K562 (cell line): ENCODE data around the gene B4GALT7. TPM values are rescaled to one million over a fixed set of nuclear protein-coding genes. Genes with fewer than 3 reads are reported as not detected.

ENCODE experiments used
- ARID3A ChIP-seq: IDR thresholded peaks from 2 replicates; pipeline ENCODE4 v1.6.1; 2012; ENCODE audit warnings: low read depth, low read length, improper control_type of control experiment, borderline replicate concordance
- CREM ChIP-seq: IDR thresholded peaks from 2 replicates; pipeline ENCODE4 v1.6.1; 2014; ENCODE audit warnings: antibody characterized with exemption, low read depth
- DPF2 ChIP-seq: fragments of 450-650 bp; IDR thresholded peaks from 2 replicates; pipeline ENCODE4 v1.6.1; 2016
- E2F1 ChIP-seq: sonication (generic); formaldehyde crosslinking; IDR thresholded peaks from 2 replicates; pipeline ENCODE4 v1.8.1; 2023; ENCODE audit warnings: mild to moderate bottlenecking, missing genetic modification reagents, moderate library complexity
- GABPA ChIP-seq: fragments of 200-800 bp; sonication (Bioruptor generic); conservative IDR thresholded peaks from 2 replicates; pipeline ENCODE4 v1.6.1; 2016; ENCODE audit warnings: low read depth, missing genetic modification characterization, missing compliant biosample characterization
- HINFP ChIP-seq: fragments of 450-650 bp; conservative IDR thresholded peaks from 2 replicates; pipeline ENCODE4 v1.6.1; 2016; ENCODE audit warnings: missing genetic modification characterization, low read depth, mild to moderate bottlenecking, control low read depth, missing compliant biosample characterization
- JUND ChIP-seq, 2 experiments: IDR thresholded peaks; 2 replicates in 1 of 2; 3 replicates in 1 of 2; pipeline ENCODE4 v1.6.1; 2011; ENCODE audit warnings: borderline replicate concordance in 2 of 2, low read depth in 2 of 2, low read length in 2 of 2, improper control_type of control experiment in 1 of 2, missing biosample characterization in 1 of 2, missing genetic modification characterization in 1 of 2, missing genetic modification reagents in 1 of 2
- KDM1A ChIP-seq, 2 experiments: fragments of 450-650 bp; IDR thresholded peaks; 2 replicates each; pipeline ENCODE4 v1.6.1; 2016; ENCODE audit warnings: mild to moderate bottlenecking in 2 of 2
- MAZ ChIP-seq, 2 experiments: fragments of 450-650 bp in 1 of 2; sonication (generic) in 1 of 2; formaldehyde crosslinking; IDR thresholded peaks in 1 of 2; conservative IDR thresholded peaks in 1 of 2; 2 replicates each; pipeline versions ENCODE4 v1.4.0 to v1.5.0; 2020; ENCODE audit warnings: mild to moderate bottlenecking in 1 of 2, missing genetic modification reagents in 1 of 2
- MTA1 ChIP-seq: fragments of 450-650 bp; IDR thresholded peaks from 2 replicates; pipeline ENCODE4 v1.6.1; 2017; ENCODE audit warnings: borderline replicate concordance
- RBFOX2 ChIP-seq: fragments of 200-400 bp; formaldehyde crosslinking; IDR thresholded peaks from 2 replicates; pipeline ENCODE4 v1.6.1; 2017; ENCODE audit warnings: low read depth, mild to moderate bottlenecking, low read length, moderate library complexity
- TEAD4 ChIP-seq, 2 experiments: sonication (generic) in 1 of 2; formaldehyde crosslinking in 1 of 2; IDR thresholded peaks; 2 replicates each; pipeline versions ENCODE4 v1.6.1 to v1.8.0; 2012 to 2022; ENCODE audit warnings: borderline replicate concordance in 1 of 2, inconsistent platforms in 1 of 2, low read length in 1 of 2, mild to moderate bottlenecking in 1 of 2, missing genetic modification reagents in 1 of 2
- TOE1 ChIP-seq, 2 experiments: fragments of 450-650 bp in 1 of 2; sonication (generic) in 1 of 2; formaldehyde crosslinking in 1 of 2; IDR thresholded peaks; 2 replicates each; pipeline versions ENCODE4 v1.7.1 to v1.8.0; 2016 to 2022; ENCODE audit warnings: borderline replicate concordance in 2 of 2, mild to moderate bottlenecking in 2 of 2, antibody characterized with exemption in 1 of 2, inconsistent platforms in 1 of 2, low read depth in 1 of 2, missing genetic modification reagents in 1 of 2, moderate library complexity in 1 of 2
- TRIM28 ChIP-seq: fragments of 450-650 bp; IDR thresholded peaks from 2 replicates; pipeline ENCODE4 v1.6.1; 2017
- VEZF1 ChIP-seq: fragments of 200-800 bp; sonication (Bioruptor generic); IDR thresholded peaks from 2 replicates; pipeline ENCODE4 v1.6.1; 2017; ENCODE audit warnings: missing genetic modification characterization, missing compliant biosample characterization
- ZBTB9 ChIP-seq: fragments of 450-650 bp; formaldehyde crosslinking; IDR thresholded peaks from 2 replicates; pipeline ENCODE4 v1.4.0; 2020; ENCODE audit warnings: mild to moderate bottlenecking, moderate library complexity
- ZEB2 ChIP-seq: fragments of 450-650 bp; IDR thresholded peaks from 2 replicates; pipeline ENCODE4 v1.6.1; 2016
- ZNF668 ChIP-seq: fragments of 250-450 bp; sonication (Bioruptor Pico); IDR thresholded peaks from 2 replicates; pipeline ENCODE4 v1.8.0; 2022; ENCODE audit warnings: mild to moderate bottlenecking, inconsistent platforms
- polyA plus RNA-seq, 8 experiments: library from polyadenylated mRNA; depleted of rRNA in 4 of 8; stranded (reverse) in 5 of 8; unstranded in 3 of 8; fragments of >200 nt; fragmentation: Nextera tagmentation in 2 of 8; fragmentation: Illumina TruSeq in 1 of 8; extraction: Ambion mirVana in 2 of 8; extraction: Trizol in 1 of 8; gene quantifications; 2 replicates each; pipeline versions ENCODE4 v1.2.1 to v1.2.3, GENCODE V29; 2011 to 2014; ENCODE audit warnings: inconsistent platforms in 1 of 8, missing spikeins in 1 of 8
- total RNA-seq, 7 experiments: library from RNA; depleted of rRNA in 6 of 7; stranded (reverse); fragments of >200 nt in 6 of 7; fragmentation: Illumina TruSeq in 2 of 7; extraction: Trizol in 2 of 7; gene quantifications; 2 replicates each; pipeline versions ENCODE4 v1.2.1 to v1.2.3, GENCODE V29; 2011 to 2021; ENCODE audit warnings: low replicate concordance in 1 of 7

B4GALT7 gene
- total and polyA plus RNA-seq, 9 of the 15 experiments (the other 6 are each of a cell fraction or from before 2014, with no cell fraction given) = 0.34 to 17.7 (median 9.1) TPM

- TF ChIP-seq TEAD4 (IDR thresholded peaks at IDR 0.05; ENCODE audit: low read length) = 0 out of 2 replicates have a peak, but pooled peaks have one; percentile 26
- no peak; the same call in 1 of the 2 replicates for TF ChIP-seq TEAD4 (CRISPR knock-in tag; IDR thresholded peaks at IDR 0.05; ENCODE audit: borderline replicate concordance)
- 0 out of 2 replicates have a peak, but pooled peaks have one; percentile 35 for TF ChIP-seq ZEB2
- peak; percentile 99 for TF ChIP-seq VEZF1 (CRISPR knock-in tag)
- TF ChIP-seq ARID3A = no peak
- peak; percentile 85 to 88 for TF ChIP-seq KDM1A (IDR thresholded peaks at IDR 0.05)
- 0 out of 2 replicates have a peak, but pooled peaks have one; percentile 37 for TF ChIP-seq MTA1
- TF ChIP-seq GABPA (tag) = 0 out of 2 replicates have a peak, but pooled peaks have one; percentile 30
- TF ChIP-seq ZBTB9 (CRISPR knock-in tag) = 0 out of 2 replicates have a peak, but pooled peaks have one; percentile 45
- TF ChIP-seq E2F1 = peak; percentile 40; the same call in 1 of the 2 replicates
- TF ChIP-seq HINFP (tag) = no peak
- peak; percentile 51; the same call in 1 of the 2 replicates for TF ChIP-seq TOE1 (IDR thresholded peaks at IDR 0.05; ENCODE audit: borderline replicate concordance)
- no peak for TF ChIP-seq TOE1 (CRISPR knock-in tag; IDR thresholded peaks at IDR 0.05; ENCODE audit: borderline replicate concordance, low read depth)
- peak; percentile 68 to 74 for TF ChIP-seq MAZ (CRISPR knock-in tag; conservative IDR thresholded peaks at IDR 0.05 in 1 of 2, IDR thresholded peaks at IDR 0.05 in 1 of 2)
- TF ChIP-seq RBFOX2 = peak; percentile 76
- 0 out of 2 replicates have a peak, but pooled peaks have one; percentile 52 for TF ChIP-seq DPF2
- peak; percentile 57; the same call in 1 of the 2 replicates for TF ChIP-seq JUND (IDR thresholded peaks at IDR 0.05; ENCODE audit: borderline replicate concordance, low read depth, low read length)
- TF ChIP-seq JUND (tag; IDR thresholded peaks at IDR 0.05; ENCODE audit: borderline replicate concordance, low read depth, low read length) = peak; percentile 37; the same call in 2 of the 3 replicates
- TF ChIP-seq TRIM28 = no peak
- TF ChIP-seq ZNF668 (CRISPR knock-in tag) = no peak
- peak; percentile 60 for TF ChIP-seq CREM
Observed at GRCh38 chr5:177554474-177555111, 45.3 kb upstream of the B4GALT7 start, which contains the start of gene FAM193B (continued).
